Astrocyte (in vitro differentiated cells and primary cell): ENCODE results near the gene ELP4. TPM values are rescaled to one million over a fixed set of nuclear protein-coding genes. Genes with fewer than 3 reads are reported as not detected.

ENCODE experiments used
- DNase-seq: peaks from one replicate; pipeline ENCODE4 v3.0.0-alpha.2; 2010; ENCODE audit warnings: low read depth
- FAIRE-seq: peaks from 2 replicates; lab custom pipeline; 2011; peaks lifted over from hg19 to GRCh38; lab: Jason Lieb, UNC
- H2AFZ ChIP-seq: 2 replicates; pipeline ENCODE4 v1.6.0; 2012; ENCODE audit warnings: low read depth, low read length, inconsistent platforms
- H3K27ac ChIP-seq: 2 replicates; pipeline ENCODE4 v1.5.1; 2011; ENCODE audit warnings: low read depth, low read length, inconsistent platforms
- H3K27me3 ChIP-seq: 2 replicates; pipeline ENCODE4 v1.6.0; 2011; ENCODE audit warnings: low read length, inconsistent platforms; ENCODE audit not compliant: insufficient read depth
- H3K36me3 ChIP-seq: 2 replicates; pipeline ENCODE4 v1.5.1; 2011; ENCODE audit warnings: low read length, inconsistent platforms; ENCODE audit not compliant: insufficient read depth
- H3K4me1 ChIP-seq: 2 replicates; pipeline ENCODE4 v1.5.1; 2011; ENCODE audit warnings: low read length, inconsistent platforms; ENCODE audit not compliant: insufficient read depth
- H3K4me2 ChIP-seq: 2 replicates; pipeline ENCODE4 v1.6.0; 2012; ENCODE audit warnings: low read length, inconsistent platforms
- H3K4me3 ChIP-seq: 2 replicates; pipeline ENCODE4 v1.5.1; 2011; ENCODE audit warnings: low read depth, mild to moderate bottlenecking, low read length, inconsistent platforms; ENCODE audit not compliant: insufficient read depth
- H3K79me2 ChIP-seq: 2 replicates; pipeline ENCODE4 v1.6.0; 2012; ENCODE audit warnings: mild to moderate bottlenecking, low read length, inconsistent platforms; ENCODE audit not compliant: insufficient read depth
- H3K9ac ChIP-seq: 2 replicates; pipeline ENCODE4 v1.6.0; 2012; ENCODE audit warnings: mild to moderate bottlenecking, low read length, inconsistent platforms
- H3K9me3 ChIP-seq: 2 replicates; pipeline ENCODE4 v1.5.1; 2012; ENCODE audit warnings: low read depth, mild to moderate bottlenecking, low read length, inconsistent platforms; ENCODE audit not compliant: insufficient read depth
- H4K20me1 ChIP-seq: 2 replicates; pipeline ENCODE4 v1.6.0; 2012; ENCODE audit warnings: low read length, inconsistent platforms; ENCODE audit not compliant: insufficient read depth
- H3K27ac Mint-ChIP-seq: one replicate; pipeline ENCODE4 v1.8.0; 2021; ENCODE audit warnings: mild to moderate bottlenecking, mixed read lengths; ENCODE audit not compliant: unreplicated experiment
- H3K27me3 Mint-ChIP-seq: one replicate; pipeline ENCODE4 v1.8.0; 2021; ENCODE audit warnings: low read depth, mixed read lengths; ENCODE audit not compliant: unreplicated experiment
- H3K36me3 Mint-ChIP-seq: one replicate; pipeline ENCODE4 v1.8.0; 2021; ENCODE audit warnings: low read depth, mixed read lengths; ENCODE audit not compliant: unreplicated experiment
- H3K4me1 Mint-ChIP-seq: one replicate; pipeline ENCODE4 v1.8.0; 2021; ENCODE audit warnings: low read depth, mixed read lengths; ENCODE audit not compliant: unreplicated experiment
- H3K4me3 Mint-ChIP-seq: one replicate; pipeline ENCODE4 v1.8.0; 2021; ENCODE audit warnings: mild to moderate bottlenecking, moderate library complexity, mixed read lengths; ENCODE audit not compliant: unreplicated experiment
- H3K9me3 Mint-ChIP-seq: one replicate; pipeline ENCODE4 v1.8.0; 2021; ENCODE audit warnings: mild to moderate bottlenecking, mixed read lengths; ENCODE audit not compliant: unreplicated experiment
- EZH2 ChIP-seq: IDR thresholded peaks from 2 replicates; pipeline ENCODE4 v1.6.1; 2012; ENCODE audit warnings: mild to moderate bottlenecking, low read length, inconsistent platforms; ENCODE audit not compliant: insufficient read depth
- total RNA-seq: library from RNA; stranded (reverse); gene quantifications from 2 replicates; pipeline ENCODE4 v1.2.1, GENCODE V29; 2021
- TF ChIP-seq, protein P1 (sequence below): IDR thresholded peaks from 2 replicates; pipeline ENCODE4 v1.5.1; 2011; ENCODE audit warnings: low read depth, mild to moderate bottlenecking, inconsistent platforms, low read length, moderate library complexity; ENCODE audit not compliant: insufficient read depth

Gene ELP4
- total RNA-seq, 1 donor from 2014 or later, result 12.9 TPM

DNA sequence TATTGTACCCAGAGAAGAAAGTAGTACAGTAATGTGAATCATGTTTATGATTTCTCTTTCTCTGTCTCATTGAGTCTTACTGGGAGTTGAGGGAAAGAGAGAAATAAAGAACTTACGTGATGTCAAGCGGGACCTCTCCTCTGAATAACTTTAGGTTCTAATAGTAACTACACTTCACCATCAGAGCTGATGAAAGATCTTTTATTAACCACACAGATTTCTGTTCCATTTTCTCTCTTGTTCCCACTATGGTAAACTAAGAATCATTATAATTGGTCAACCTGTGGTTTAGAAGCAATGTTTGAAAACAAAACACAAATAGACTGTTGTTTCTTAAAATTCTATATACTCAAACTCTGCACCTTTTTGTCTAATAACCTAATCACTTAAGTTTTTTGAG is 142.3 kb downstream of the ELP4 start:
- Mint-ChIP-seq H3K4me1 (peaks cover 35% of the 10 kb centered on the region), H3K27me3 (no peaks in the 10 kb centered on the region), H3K9me3 (no peaks in the 10 kb centered on the region), H3K4me3 (no peak overlapping the region), H3K36me3 (peaks cover 2% of the 10 kb centered on the region), H3K27ac (peak overlapping the region; percentile 26)
- no peaks in the 10 kb centered on the region for H3K79me2 ChIP-seq
- TF ChIP-seq, protein P1, sequence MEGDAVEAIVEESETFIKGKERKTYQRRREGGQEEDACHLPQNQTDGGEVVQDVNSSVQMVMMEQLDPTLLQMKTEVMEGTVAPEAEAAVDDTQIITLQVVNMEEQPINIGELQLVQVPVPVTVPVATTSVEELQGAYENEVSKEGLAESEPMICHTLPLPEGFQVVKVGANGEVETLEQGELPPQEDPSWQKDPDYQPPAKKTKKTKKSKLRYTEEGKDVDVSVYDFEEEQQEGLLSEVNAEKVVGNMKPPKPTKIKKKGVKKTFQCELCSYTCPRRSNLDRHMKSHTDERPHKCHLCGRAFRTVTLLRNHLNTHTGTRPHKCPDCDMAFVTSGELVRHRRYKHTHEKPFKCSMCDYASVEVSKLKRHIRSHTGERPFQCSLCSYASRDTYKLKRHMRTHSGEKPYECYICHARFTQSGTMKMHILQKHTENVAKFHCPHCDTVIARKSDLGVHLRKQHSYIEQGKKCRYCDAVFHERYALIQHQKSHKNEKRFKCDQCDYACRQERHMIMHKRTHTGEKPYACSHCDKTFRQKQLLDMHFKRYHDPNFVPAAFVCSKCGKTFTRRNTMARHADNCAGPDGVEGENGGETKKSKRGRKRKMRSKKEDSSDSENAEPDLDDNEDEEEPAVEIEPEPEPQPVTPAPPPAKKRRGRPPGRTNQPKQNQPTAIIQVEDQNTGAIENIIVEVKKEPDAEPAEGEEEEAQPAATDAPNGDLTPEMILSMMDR, result no peak
- no peak for TF ChIP-seq EZH2
- H3K4me1 ChIP-seq, result peaks cover 14% of the 10 kb centered on the region
- H2AFZ ChIP-seq, result no peak overlapping the region
- no peaks in the 10 kb centered on the region for H3K9me3 ChIP-seq
- H3K9ac ChIP-seq, result no peak overlapping the region
- H3K4me2 ChIP-seq, result no peak overlapping the region
- H3K36me3 ChIP-seq, result no peaks in the 10 kb centered on the region
- H4K20me1 ChIP-seq, result no peaks in the 10 kb centered on the region
- H3K27me3 ChIP-seq, result no peaks in the 10 kb centered on the region
- no peak overlapping the region for H3K4me3 ChIP-seq
- no peak for DNase-seq
- peak; percentile 54 for FAIRE-seq
- H3K27ac ChIP-seq, result no peak overlapping the region

DNA sequence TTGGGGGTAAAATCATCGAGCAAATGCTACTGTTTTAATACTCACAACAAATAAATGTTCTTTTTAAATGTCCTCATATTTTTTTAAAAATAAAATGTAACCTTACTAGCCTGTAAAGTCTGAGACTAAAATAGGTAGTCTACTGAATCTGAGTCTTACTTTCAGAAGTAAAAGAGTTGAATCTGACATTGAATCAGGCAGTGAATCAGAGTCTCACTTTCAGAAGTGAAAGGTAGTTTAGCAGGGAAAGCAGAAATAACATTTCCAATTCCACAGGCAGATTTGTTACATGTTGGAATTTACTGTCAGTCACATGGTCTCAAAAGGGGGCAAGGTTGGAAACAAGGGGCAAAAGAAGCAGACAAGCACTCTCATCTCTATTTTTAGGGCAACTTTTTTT is 143.0 kb downstream of the ELP4 start:
- H3K4me1 Mint-ChIP-seq, result peaks cover 37% of the 10 kb centered on the region
- H3K27me3 Mint-ChIP-seq, result no peaks in the 10 kb centered on the region
- Histone ChIP-seq H3K4me3 (no peak overlapping the region), H3K9me3 (no peaks in the 10 kb centered on the region), H4K20me1 (no peaks in the 10 kb centered on the region), H3K27ac (no peak overlapping the region), H3K4me1 (peaks cover 14% of the 10 kb centered on the region), H2AFZ (no peak overlapping the region), H3K9ac (no peak overlapping the region), H3K79me2 (no peaks in the 10 kb centered on the region), H3K36me3 (no peaks in the 10 kb centered on the region), H3K4me2 (no peak overlapping the region), H3K27me3 (no peaks in the 10 kb centered on the region)
- no peak overlapping the region for H3K4me3 Mint-ChIP-seq
- TF ChIP-seq, protein P1, result no peak
- no peak for TF ChIP-seq EZH2
- FAIRE-seq, result no peak
- H3K27ac Mint-ChIP-seq, result peak overlapping the region; percentile 60
- DNase-seq, result no peak
- H3K36me3 Mint-ChIP-seq, result peaks cover 2% of the 10 kb centered on the region
- no peaks in the 10 kb centered on the region for H3K9me3 Mint-ChIP-seq

DNA sequence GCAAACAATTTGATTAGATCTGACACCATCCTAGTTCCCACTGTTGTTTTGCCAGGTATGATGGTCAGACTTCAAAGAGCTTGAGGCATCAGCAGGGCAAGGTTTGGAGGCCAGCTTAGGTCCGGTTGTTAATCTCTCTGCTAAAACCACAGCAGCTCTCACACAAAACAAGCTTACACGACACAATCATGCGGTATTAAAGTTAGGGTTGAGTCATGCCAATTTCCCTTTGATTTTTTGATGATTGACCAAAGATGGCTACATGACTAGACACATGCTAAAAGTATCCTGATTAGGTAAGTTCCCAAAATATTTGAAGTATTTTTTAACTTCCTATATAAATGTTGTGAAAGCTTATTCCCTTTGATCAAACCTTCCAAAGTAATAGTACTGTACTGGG is 145.9 kb downstream of the ELP4 start:
- no peak overlapping the region for H2AFZ ChIP-seq
- H3K79me2 ChIP-seq, result no peaks in the 10 kb centered on the region
- DNase-seq (peak; percentile 96), FAIRE-seq (peak; percentile 96)
- Mint-ChIP-seq H3K27ac (peak overlapping the region; percentile 97), H3K4me3 (no peak overlapping the region), H3K9me3 (no peaks in the 10 kb centered on the region), H3K36me3 (peaks cover 2% of the 10 kb centered on the region), H3K4me1 (peaks cover 31% of the 10 kb centered on the region), H3K27me3 (no peaks in the 10 kb centered on the region)
- H3K27me3 ChIP-seq, result no peaks in the 10 kb centered on the region
- H3K4me3 ChIP-seq, result no peak overlapping the region
- H3K9ac ChIP-seq, result no peak overlapping the region
- H3K9me3 ChIP-seq, result no peaks in the 10 kb centered on the region
- H3K36me3 ChIP-seq, result no peaks in the 10 kb centered on the region
- peak overlapping the region; percentile 82 for H3K27ac ChIP-seq
- H4K20me1 ChIP-seq, result no peaks in the 10 kb centered on the region
- H3K4me2 ChIP-seq, result peak overlapping the region; percentile 52
- H3K4me1 ChIP-seq, result peaks cover 11% of the 10 kb centered on the region
- TF ChIP-seq EZH2, result no peak
- TF ChIP-seq, protein P1, result no peak
